Prostate gland (tissue), 2 donors: ENCODE data around the gene DMD.

Experiments used
- POLR2A ChIP-seq: fragments of 450-650 bp; IDR thresholded peaks from one replicate; pipeline ENCODE4 v1.6.1; 2016; ENCODE audit warnings: antibody characterized with exemption, mild to moderate bottlenecking
- POLR2AphosphoS5 ChIP-seq: sonication (generic); formaldehyde crosslinking; IDR thresholded peaks from one replicate; pipeline ENCODE4 v1.6.1; 2017; ENCODE audit warnings: antibody characterized with exemption
- TF ChIP-seq, protein P1 (sequence below), 4 experiments: fragments of 200-600 bp in 2 of 4; fragments of 450-650 bp in 2 of 4; sonication (generic) in 2 of 4; IDR thresholded peaks; 1 replicate in 3 of 4; 2 replicates in 1 of 4; pipeline ENCODE4 v1.5.1; 2016 to 2019; ENCODE audit warnings: antibody characterized with exemption in 4 of 4, mild to moderate bottlenecking in 2 of 4, moderate library complexity in 2 of 4

DNA sequence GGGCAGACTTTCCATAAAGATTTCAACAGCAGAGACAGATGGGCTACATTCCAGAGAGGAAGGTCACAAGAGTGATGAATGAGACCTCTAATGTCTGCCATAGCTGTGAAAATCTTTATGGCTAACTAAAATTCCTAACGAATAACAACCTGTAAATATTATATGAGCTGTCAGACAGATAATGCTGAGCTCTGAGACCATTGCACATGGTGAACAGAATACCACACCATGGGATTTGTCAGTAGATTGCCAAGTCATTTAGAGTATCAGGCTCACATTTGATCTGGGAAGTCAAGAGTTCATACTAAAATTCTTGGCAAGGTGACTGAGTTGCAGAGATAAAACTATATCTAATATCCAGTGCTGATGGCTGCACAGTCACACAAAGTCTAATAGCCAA is 1880.3 kb downstream of the DMD start:
- TF ChIP-seq, protein P1, sequence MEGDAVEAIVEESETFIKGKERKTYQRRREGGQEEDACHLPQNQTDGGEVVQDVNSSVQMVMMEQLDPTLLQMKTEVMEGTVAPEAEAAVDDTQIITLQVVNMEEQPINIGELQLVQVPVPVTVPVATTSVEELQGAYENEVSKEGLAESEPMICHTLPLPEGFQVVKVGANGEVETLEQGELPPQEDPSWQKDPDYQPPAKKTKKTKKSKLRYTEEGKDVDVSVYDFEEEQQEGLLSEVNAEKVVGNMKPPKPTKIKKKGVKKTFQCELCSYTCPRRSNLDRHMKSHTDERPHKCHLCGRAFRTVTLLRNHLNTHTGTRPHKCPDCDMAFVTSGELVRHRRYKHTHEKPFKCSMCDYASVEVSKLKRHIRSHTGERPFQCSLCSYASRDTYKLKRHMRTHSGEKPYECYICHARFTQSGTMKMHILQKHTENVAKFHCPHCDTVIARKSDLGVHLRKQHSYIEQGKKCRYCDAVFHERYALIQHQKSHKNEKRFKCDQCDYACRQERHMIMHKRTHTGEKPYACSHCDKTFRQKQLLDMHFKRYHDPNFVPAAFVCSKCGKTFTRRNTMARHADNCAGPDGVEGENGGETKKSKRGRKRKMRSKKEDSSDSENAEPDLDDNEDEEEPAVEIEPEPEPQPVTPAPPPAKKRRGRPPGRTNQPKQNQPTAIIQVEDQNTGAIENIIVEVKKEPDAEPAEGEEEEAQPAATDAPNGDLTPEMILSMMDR (IDR thresholded peaks at IDR 0.05): no peak
- TF ChIP-seq POLR2A (no peak), POLR2AphosphoS5 (no peak)
